DMS114 treated with DMSO at 0.1 percent for 48 hours (cell line): ENCODE measurements around the gene MBD6.

Experiments used
- DNase-seq: peaks from one replicate; lab custom pipeline; 2025; ENCODE audit not compliant: unreplicated experiment; lab: John Stamatoyannopoulos, UW

Gene MBD6

DNA sequence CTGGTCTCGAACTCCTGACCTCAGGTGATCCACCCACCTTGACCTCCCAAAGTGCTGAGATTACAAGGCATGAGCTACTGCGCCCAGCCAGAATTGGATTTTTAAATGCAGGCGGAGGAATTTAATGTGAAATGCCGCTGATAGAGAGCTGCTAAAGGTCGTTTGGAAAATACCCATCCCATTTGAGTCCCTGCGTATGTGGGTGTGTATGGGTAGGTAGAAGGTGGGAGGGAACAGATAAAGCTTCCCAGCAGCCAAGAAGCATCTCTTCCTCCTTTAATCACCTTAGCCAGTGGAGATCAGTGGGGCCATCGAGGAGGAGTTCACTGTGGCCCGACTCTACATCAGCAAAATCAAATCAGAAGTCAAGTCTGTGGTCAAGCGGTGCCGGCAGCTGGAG, 52.2 kb downstream of the MBD6 start:
- no peak for DNase-seq

DNA sequence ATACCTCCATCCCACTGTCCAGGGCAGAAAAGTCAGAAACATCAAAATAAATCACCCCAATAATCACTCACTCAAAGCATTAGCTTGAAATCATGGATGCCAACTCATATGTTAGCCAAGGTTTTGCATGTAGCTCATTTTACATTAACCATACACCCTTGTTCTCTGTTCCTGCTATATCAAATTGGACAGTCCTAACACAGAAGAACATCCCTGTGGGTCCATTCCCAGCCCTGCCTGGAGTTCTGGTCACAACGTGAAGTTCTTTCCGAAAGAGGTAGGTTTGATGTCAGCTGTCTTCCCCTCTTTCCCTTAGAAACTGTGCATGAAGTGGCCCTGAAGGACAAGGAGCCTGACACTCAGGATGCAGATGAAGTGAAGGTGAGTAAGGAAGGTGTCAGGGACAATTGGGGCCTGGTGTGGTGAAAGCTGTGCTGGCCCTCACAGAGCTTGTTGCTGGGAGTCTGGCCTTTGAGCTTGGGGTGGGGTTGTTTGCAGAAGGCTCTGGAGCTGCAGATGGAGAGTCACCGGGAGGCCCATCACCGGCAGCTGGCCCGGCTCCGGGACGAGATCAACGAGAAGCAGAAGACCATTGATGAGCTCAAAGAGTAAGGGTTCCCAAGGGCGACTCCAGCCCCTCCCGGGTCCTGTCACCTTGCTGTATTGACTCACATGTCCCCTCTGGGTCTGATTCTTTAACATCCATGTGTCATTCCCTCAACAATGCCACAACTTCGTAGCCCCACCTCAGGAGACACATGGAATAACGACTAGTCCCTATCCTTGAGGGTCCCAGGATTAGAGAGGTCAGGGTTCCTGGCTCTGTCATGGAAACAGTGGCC, 53.4 kb downstream of the MBD6 start:
- DNase-seq, result no peak

GRCh38 chr12:57576613-57577160, 54.1 kb downstream of the MBD6 start:
- DNase-seq, result no peak

DNA sequence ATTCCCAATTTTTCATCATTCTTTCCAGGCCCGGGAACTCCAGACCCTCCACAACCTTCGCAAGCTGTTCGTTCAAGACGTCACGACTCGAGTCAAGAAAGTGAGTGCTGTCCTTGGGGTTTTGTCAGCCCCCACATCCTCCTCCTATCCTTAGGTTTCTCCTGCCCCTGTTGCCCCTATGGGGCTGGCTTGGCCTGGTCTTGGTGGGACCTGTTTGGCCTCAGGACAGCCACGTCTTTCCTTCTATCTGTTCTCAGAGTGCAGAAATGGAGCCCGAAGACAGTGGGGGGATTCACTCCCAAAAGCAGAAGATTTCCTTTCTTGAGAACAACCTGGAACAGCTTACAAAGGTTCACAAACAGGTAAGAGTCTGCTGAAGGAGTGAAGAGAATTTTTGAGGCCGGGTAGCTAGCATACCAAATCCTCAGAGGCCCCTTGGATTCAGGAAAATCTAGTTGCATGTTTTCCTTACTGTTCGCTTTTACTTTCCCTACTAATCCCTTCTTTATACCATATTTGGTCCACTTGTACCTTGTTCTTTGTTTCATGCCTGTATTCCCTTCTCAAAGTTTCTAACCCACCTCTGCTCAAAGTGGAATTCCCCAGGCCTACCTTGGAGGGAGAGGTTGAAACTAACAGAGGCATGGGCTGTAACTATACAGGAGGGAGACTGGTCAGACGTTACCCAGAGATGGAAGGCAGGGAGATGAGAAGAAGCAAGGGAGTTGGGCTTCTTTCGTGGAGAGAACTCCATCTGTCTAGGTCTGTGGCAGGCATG, 55.5 kb downstream of the MBD6 start:
- no peak for DNase-seq

GRCh38 chr12:57579011-57579410, 56.4 kb downstream of the MBD6 start:
- no peak for DNase-seq
